IMR-90 (cell line): ENCODE data around the gene FAM131B. TPM values are rescaled to one million over a fixed set of nuclear protein-coding genes. Genes with fewer than 3 reads are reported as not detected.

Experiments
- ATAC-seq: fragments of 200-7000 bp; cut with Tn5 transposase; 2 replicates; pipeline ENCODE4 v1.9.1; 2020; ENCODE audit warnings: low read depth, mild to moderate bottlenecking, moderate library complexity
- BruUV-seq: library from RNA; stranded (reverse); fragments of 400-500 nt; replicated peaks from 2 replicates; lab custom pipeline; 2021; lab: Mats Ljungman, UMichigan
- CTCF ChIA-PET: fragments of 300-600 bp; formaldehyde crosslinking; extraction: SDS; loops from one replicate; lab custom pipeline; 2021; ENCODE audit warnings: antibody characterized with exemption; lab: Yijun Ruan, JAX
- POLR2A ChIA-PET: fragments of 300-600 bp; sonication (Branson Sonifier 250); formaldehyde crosslinking; loops from one replicate; lab custom pipeline; 2022; ENCODE audit warnings: antibody characterized with exemption; ENCODE audit not compliant: unreplicated experiment; lab: Charles Lee
- DNase-seq: peaks from one replicate; pipeline ENCODE4 v3.0.0; 2013
- H2AFZ ChIP-seq: replicated peaks from 2 replicates; pipeline ENCODE3; 2013; ENCODE audit warnings: low read length, mild to moderate bottlenecking; ENCODE audit not compliant: poor library complexity
- H2AK5ac ChIP-seq: 2 replicates; pipeline ENCODE4 v1.6.1; 2013; ENCODE audit warnings: low read depth, low read length, inconsistent platforms
- H2AK9ac ChIP-seq: replicated peaks from 2 replicates; pipeline ENCODE3; 2013; ENCODE audit warnings: mild to moderate bottlenecking, low read depth, low read length, moderate library complexity; ENCODE audit not compliant: poor library complexity
- H2BK120ac ChIP-seq: 2 replicates; pipeline ENCODE4 v1.6.1; 2013; ENCODE audit warnings: low read depth, low read length, inconsistent platforms
- H2BK15ac ChIP-seq: 3 replicates; pipeline ENCODE4 v1.6.1; 2013; ENCODE audit warnings: low read depth, low read length, inconsistent platforms
- H2BK20ac ChIP-seq: 2 replicates; pipeline ENCODE4 v1.6.1; 2013; ENCODE audit warnings: low read depth, mild to moderate bottlenecking, inconsistent platforms, low read length, moderate library complexity
- H2BK5ac ChIP-seq: 2 replicates; pipeline ENCODE4 v1.6.1; 2013; ENCODE audit warnings: mild to moderate bottlenecking, low read depth, low read length, inconsistent platforms; ENCODE audit not compliant: poor library complexity, severe bottlenecking
- H3K14ac ChIP-seq: replicated peaks from 2 replicates; pipeline ENCODE4 v1.6.1; 2013; ENCODE audit warnings: low read depth, low read length, inconsistent platforms
- H3K18ac ChIP-seq: 2 replicates; pipeline ENCODE4 v1.6.1; 2013; ENCODE audit warnings: low read depth, low read length, control low read depth
- H3K23ac ChIP-seq: 2 replicates; pipeline ENCODE4 v1.6.1; 2013; ENCODE audit warnings: low read depth, low read length, inconsistent platforms
- H3K27ac ChIP-seq: 2 replicates; pipeline ENCODE4 v1.5.1; 2013; ENCODE audit warnings: mild to moderate bottlenecking, control low read depth, low read length; ENCODE audit not compliant: insufficient read depth
- H3K27me3 ChIP-seq: 2 replicates; pipeline ENCODE4 v1.6.1; 2013; ENCODE audit warnings: low read length; ENCODE audit not compliant: control insufficient read depth, insufficient read depth
- H3K36me3 ChIP-seq: 2 replicates; pipeline ENCODE4 v1.6.1; 2013; ENCODE audit warnings: low read length, mixed read lengths; ENCODE audit not compliant: control insufficient read depth, insufficient read depth
- H3K4ac ChIP-seq: 2 replicates; pipeline ENCODE4 v1.6.1; 2013; ENCODE audit warnings: low read depth, low read length, inconsistent platforms
- H3K4me1 ChIP-seq: 2 replicates; pipeline ENCODE4 v1.6.1; 2013; ENCODE audit warnings: low read length, mixed read lengths; ENCODE audit not compliant: control insufficient read depth, insufficient read depth
- H3K4me2 ChIP-seq: 2 replicates; pipeline ENCODE4 v1.6.1; 2013; ENCODE audit warnings: low read depth, mild to moderate bottlenecking, control low read depth, low read length, moderate library complexity
- H3K4me3 ChIP-seq: 2 replicates; pipeline ENCODE4 v1.5.1; 2013; ENCODE audit warnings: low read depth, mild to moderate bottlenecking, control low read depth, low read length, moderate library complexity; ENCODE audit not compliant: insufficient read depth
- H3K56ac ChIP-seq: 2 replicates; pipeline ENCODE4 v1.6.1; 2013; ENCODE audit warnings: low read length, inconsistent platforms; ENCODE audit not compliant: insufficient read depth; ENCODE audit errors: extremely low read depth
- H3K79me1 ChIP-seq, 2 experiments: 2 replicates each; pipeline ENCODE4 v1.6.1; 2013; ENCODE audit warnings: low read length in 2 of 2, inconsistent platforms in 1 of 2, low read depth in 1 of 2
- H3K9ac ChIP-seq: 2 replicates; pipeline ENCODE4 v1.6.1; 2013; ENCODE audit warnings: low read depth, low read length, control low read depth
- H3K9me1 ChIP-seq: 2 replicates; pipeline ENCODE4 v1.6.1; 2013; ENCODE audit warnings: low read length, inconsistent platforms; ENCODE audit not compliant: insufficient read depth
- H3K9me3 ChIP-seq: 2 replicates; pipeline ENCODE4 v1.6.1; 2013; ENCODE audit warnings: low read length; ENCODE audit not compliant: control insufficient read depth, insufficient read depth
- H4K20me1 ChIP-seq: 2 replicates; pipeline ENCODE4 v1.6.1; 2013; ENCODE audit warnings: low read length, inconsistent platforms; ENCODE audit not compliant: insufficient read depth
- H4K5ac ChIP-seq: 2 replicates; pipeline ENCODE4 v1.6.1; 2013; ENCODE audit warnings: mild to moderate bottlenecking, low read depth, low read length, control low read depth
- H4K8ac ChIP-seq, 2 experiments: 2 replicates each; pipeline ENCODE4 v1.6.1; 2013; ENCODE audit warnings: low read depth in 2 of 2, low read length in 2 of 2, control low read depth in 1 of 2, inconsistent platforms in 1 of 2
- H4K91ac ChIP-seq: 2 replicates; pipeline ENCODE4 v1.6.1; 2013; ENCODE audit warnings: low read depth, low read length, inconsistent platforms; ENCODE audit not compliant: insufficient read depth
- CEBPB ChIP-seq: IDR thresholded peaks from 2 replicates; pipeline ENCODE4 v1.6.1; 2012; ENCODE audit warnings: low read depth, low read length, improper control_type of control experiment
- CTCF ChIP-seq: conservative IDR thresholded peaks from 2 replicates; pipeline ENCODE4 v1.5.1; 2012; ENCODE audit warnings: mild to moderate bottlenecking, low read depth, low read length, improper control_type of control experiment
- FOS ChIP-seq: fragments of 150-350 bp; IDR thresholded peaks from 2 replicates; pipeline ENCODE4 v1.6.1; 2016; ENCODE audit warnings: low read depth, low read length
- MAFK ChIP-seq: IDR thresholded peaks from 2 replicates; pipeline ENCODE4 v1.6.1; 2012; ENCODE audit warnings: low read depth, low read length, improper control_type of control experiment
- MAZ ChIP-seq: IDR thresholded peaks from 2 replicates; pipeline ENCODE4 v1.6.1; 2012; ENCODE audit warnings: low read depth, mild to moderate bottlenecking, low read length, improper control_type of control experiment, moderate library complexity, borderline replicate concordance
- MXI1 ChIP-seq: IDR thresholded peaks from 2 replicates; pipeline ENCODE4 v1.6.1; 2012; ENCODE audit warnings: low read depth, mild to moderate bottlenecking, low read length, moderate library complexity, borderline replicate concordance
- POLR2A ChIP-seq: IDR thresholded peaks from 2 replicates; pipeline ENCODE4 v1.6.1; 2012; ENCODE audit warnings: mild to moderate bottlenecking, low read depth, low read length
- RAD21 ChIP-seq: IDR thresholded peaks from 2 replicates; pipeline ENCODE4 v1.6.1; 2012; ENCODE audit warnings: low read length, improper control_type of control experiment
- RCOR1 ChIP-seq: IDR thresholded peaks from 2 replicates; pipeline ENCODE4 v1.6.1; 2012; ENCODE audit warnings: mild to moderate bottlenecking, low read length, improper control_type of control experiment; ENCODE audit not compliant: insufficient replicate concordance
- RFX5 ChIP-seq: IDR thresholded peaks from 2 replicates; pipeline ENCODE4 v1.8.0; 2012; ENCODE audit warnings: low read depth, mild to moderate bottlenecking, low read length, moderate library complexity
- USF2 ChIP-seq: fragments of 150-350 bp; IDR thresholded peaks from 2 replicates; pipeline ENCODE4 v1.6.1; 2017; ENCODE audit warnings: mild to moderate bottlenecking, antibody characterized with exemption, low read length, low read depth
- WGBS, 2 experiments: methylation state at CpG; one replicate each; pipeline versions ENCODE4 v1.1.5 to v1.1.7; 2013; ENCODE audit warnings: missing lambda C conversion rate in 2 of 2; ENCODE audit not compliant: insufficient read length in 1 of 2; ENCODE audit errors: extremely low coverage in 2 of 2; 5-methylcytosine and 5-hydroxymethylcytosine counted together
- dilution Hi-C: fragments of 300-500 bp; cut with HindIII; formaldehyde crosslinking; loops from one replicate; pipeline ENCODE4 v1.14.3; 2018; ENCODE audit warnings: low sequenced_read_pairs; ENCODE audit not compliant: unreplicated experiment
- in situ Hi-C: fragments of 300-500 bp; cut with MboI; formaldehyde crosslinking; loops from 3 replicates; pipeline ENCODE4 v1.14.3; 2019; ENCODE audit warnings: low sequenced_read_pairs, inconsistent platforms, mixed read lengths
- intact Hi-C: fragments of 100-400 bp; cut with micrococcal nuclease; formaldehyde crosslinking; loops from 2 replicates; pipeline ENCODE4 v1.10.0; 2022
- polyA plus RNA-seq, 3 experiments: library from polyadenylated mRNA; depleted of rRNA; stranded (reverse); fragments of >200 nt; gene quantifications; 2 replicates each; pipeline ENCODE4 v1.2.3, GENCODE V29; 2012; ENCODE audit warnings: low replicate concordance in 1 of 3
- total RNA-seq: library from RNA; depleted of rRNA; stranded (reverse); fragments of >200 nt; gene quantifications from 2 replicates; pipeline ENCODE4 v1.2.3, GENCODE V29; 2012

FAM131B gene
- total and polyA plus RNA-seq, 2 of the 4 experiments (the other 2 are of a cell fraction) = 3.4 to 4.3 TPM

DNA sequence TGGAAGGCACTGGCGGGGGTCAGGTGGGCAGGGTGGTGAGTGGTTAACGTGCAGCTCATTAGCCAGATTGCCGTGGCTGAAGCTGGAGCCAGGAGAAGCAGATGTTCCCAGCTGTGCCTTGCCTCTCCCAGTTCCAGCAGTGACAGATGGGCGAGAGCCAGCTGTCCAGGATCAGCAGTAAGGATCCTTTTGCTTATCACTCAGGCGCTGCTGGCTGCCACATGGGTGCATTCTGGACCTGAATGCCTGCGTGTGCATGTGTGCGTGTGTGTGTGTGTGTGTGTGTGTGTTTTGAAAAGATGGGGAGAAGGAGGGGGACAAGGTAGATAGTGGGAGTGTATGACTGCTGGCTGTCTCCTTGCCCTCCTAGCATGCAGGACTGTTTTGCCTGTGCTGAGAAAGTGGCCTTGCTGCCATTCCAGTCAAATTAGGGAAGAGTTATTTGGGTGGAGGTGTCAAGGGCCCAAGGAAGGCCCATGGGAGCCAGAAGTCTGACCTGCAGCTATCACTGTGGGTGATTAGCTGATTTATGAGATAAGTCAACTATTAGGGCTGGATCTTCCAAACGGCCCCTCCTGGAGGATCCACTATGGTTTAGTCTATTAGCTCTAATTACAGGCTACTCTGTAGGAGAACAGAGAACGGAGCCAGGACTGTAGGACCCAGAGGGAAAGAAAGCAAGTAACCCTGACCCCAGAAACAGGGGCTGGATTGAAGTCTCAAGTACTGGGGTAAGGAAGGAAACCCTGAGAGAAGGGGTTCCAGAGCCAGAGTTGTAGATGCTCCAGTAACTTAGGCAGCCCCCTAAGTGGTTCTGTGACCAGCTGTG lies 42.9 kb upstream of the FAM131B start:
- Histone ChIP-seq H2BK120ac (no peak overlapping the region), H2BK15ac (no peak overlapping the region), H3K79me1 (no peaks in the 10 kb centered on the region), H3K23ac (no peak overlapping the region), H3K56ac (no peak overlapping the region), H2AK9ac (no peak overlapping the region), H4K20me1 (no peaks in the 10 kb centered on the region), H4K8ac (no peak overlapping the region), H2BK20ac (no peak overlapping the region), H3K4me3 (no peak overlapping the region), H4K5ac (no peak overlapping the region), H3K18ac (no peak overlapping the region), H2AFZ (no peak overlapping the region), H3K9me3 (no peaks in the 10 kb centered on the region), H3K4me2 (peak overlapping the region; percentile 10; the same call in 1 of the 2 replicates), H3K27ac (peak overlapping the region; percentile 21; the same call in 1 of the 2 replicates), H3K4ac (no peak overlapping the region), H4K91ac (no peak overlapping the region), H3K9ac (no peak overlapping the region), H3K9me1 (no peaks in the 10 kb centered on the region), H2BK5ac (no peak overlapping the region), H3K4me1 (peaks cover 9% of the 10 kb centered on the region; the same call in 1 of the 2 replicates), H3K14ac (no peak overlapping the region), H2AK5ac (no peak overlapping the region), H3K36me3 (no peaks in the 10 kb centered on the region), H3K27me3 (peaks cover 8% of the 10 kb centered on the region)
- DNase-seq (peak; percentile 60), ATAC-seq (peak; percentile 53)
- in situ Hi-C loops (no loop called here), dilution Hi-C loops (no loop called here), intact Hi-C loops (no loop called here)
- CTCF ChIA-PET = interaction anchor here (1.0 to 2.6 kb wide), 3 partner anchors 11 to 165 kb away, joined by 3 to 9 read pairs (median 4); no protein-coding TSS in a partner anchor
- TF ChIP-seq CTCF (no peak), MAZ (no peak), MXI1 (no peak), RAD21 (no peak), RFX5 (no peak), USF2 (no peak), POLR2A (no peak), RCOR1 (no peak), CEBPB (no peak), MAFK (no peak), FOS (no peak)
- 20% methylated on average over 2 of the region's 9 CpGs; no CpG with 5 or more reads in 1 of the 2 experiments for WGBS, 2 experiments
- no TSS peak for BruUV-seq
- POLR2A ChIA-PET = interaction anchor here (1.1 kb wide), 1 partner anchor 10 kb away, joined by 3 read pairs; no protein-coding TSS in a partner anchor
